CD14-positive monocyte (primary cell): ENCODE results near the gene MTHFR. TPM values are rescaled to one million over a fixed set of nuclear protein-coding genes. Genes with fewer than 3 reads are reported as not detected.

Experiments used
- DNase-seq, 3 donors: peaks; one replicate each; pipeline ENCODE4 v3.0.0-alpha.2; 2011 to 2022
- H2AFZ ChIP-seq: 2 replicates; pipeline ENCODE4 v1.6.0; 2012; ENCODE audit warnings: mild to moderate bottlenecking, low read depth, low read length, inconsistent platforms; ENCODE audit not compliant: insufficient read depth, poor library complexity, severe bottlenecking
- H3K27ac ChIP-seq, 2 donors: 1 replicate in 1 of 2; 2 replicates in 1 of 2; pipeline ENCODE4 v1.5.1; 2012 to 2013; ENCODE audit warnings: low read length in 2 of 2, control low read depth in 1 of 2, inconsistent platforms in 1 of 2, low read depth in 1 of 2, mild to moderate bottlenecking in 1 of 2
- H3K27me3 ChIP-seq, 2 donors: one replicate each; pipeline versions ENCODE4 v1.6.0 to v1.6.1; 2011 to 2013; ENCODE audit warnings: low read length in 2 of 2; ENCODE audit not compliant: control insufficient read depth in 2 of 2, insufficient read depth in 2 of 2
- H3K36me3 ChIP-seq, 2 donors: replicated peaks in 1 of 2; 1 replicate in 1 of 2; 2 replicates in 1 of 2; pipeline versions ENCODE4 v1.5.1 to v1.6.1; 2012 to 2013; ENCODE audit warnings: low read length in 2 of 2, control low read depth in 1 of 2, inconsistent platforms in 1 of 2, mild to moderate bottlenecking in 1 of 2; ENCODE audit not compliant: insufficient read depth in 2 of 2, control insufficient read depth in 1 of 2
- H3K4me1 ChIP-seq, 2 donors: 1 replicate in 1 of 2; 2 replicates in 1 of 2; pipeline versions ENCODE4 v1.5.1 to v1.6.1; 2012 to 2013; ENCODE audit warnings: low read length in 2 of 2, control low read depth in 1 of 2, inconsistent platforms in 1 of 2, mild to moderate bottlenecking in 1 of 2, moderate library complexity in 1 of 2; ENCODE audit not compliant: insufficient read depth in 2 of 2, control insufficient read depth in 1 of 2
- H3K4me2 ChIP-seq: replicated peaks from 2 replicates; pipeline ENCODE3; 2012; ENCODE audit warnings: low read length, moderate library complexity, mild to moderate bottlenecking; ENCODE audit not compliant: poor library complexity, severe bottlenecking; ENCODE audit errors: extremely low read depth
- H3K4me3 ChIP-seq, 3 experiments: fragments of 200-600 bp in 1 of 3; sonication (generic) in 1 of 3; replicated peaks in 1 of 3; 1 replicate in 2 of 3; 2 replicates in 1 of 3; pipeline ENCODE4 v1.5.1; 2011 to 2013; ENCODE audit warnings: low read length in 3 of 3, mild to moderate bottlenecking in 3 of 3, control low read depth in 2 of 3, low read depth in 2 of 3, inconsistent platforms in 1 of 3, moderate library complexity in 1 of 3
- H3K79me2 ChIP-seq: 2 replicates; pipeline ENCODE4 v1.6.0; 2012; ENCODE audit warnings: mild to moderate bottlenecking, control low read depth, inconsistent platforms, low read length, moderate library complexity; ENCODE audit not compliant: insufficient read depth
- H3K9ac ChIP-seq: 2 replicates; pipeline ENCODE4 v1.6.0; 2017; ENCODE audit warnings: low read length, mild to moderate bottlenecking; ENCODE audit not compliant: insufficient read depth, poor library complexity, severe bottlenecking
- H3K9me3 ChIP-seq, 2 donors: replicated peaks in 1 of 2; 1 replicate in 1 of 2; 2 replicates in 1 of 2; pipeline versions ENCODE4 v1.5.1 to v1.6.1; 2012 to 2013; ENCODE audit warnings: low read length in 2 of 2, control low read depth in 1 of 2; ENCODE audit not compliant: control insufficient read depth in 1 of 2, insufficient read depth in 1 of 2
- H4K20me1 ChIP-seq: 2 replicates; pipeline ENCODE4 v1.6.0; 2012; ENCODE audit warnings: mild to moderate bottlenecking, low read length, control low read depth, moderate library complexity; ENCODE audit not compliant: insufficient read depth
- H3K27ac Mint-ChIP-seq, 7 donors: one replicate each; pipeline ENCODE4 v1.8.0; 2020; ENCODE audit warnings: mild to moderate bottlenecking in 7 of 7, mixed read lengths in 7 of 7, moderate library complexity in 6 of 7, inconsistent platforms in 2 of 7
- H3K27me3 Mint-ChIP-seq, 3 donors: one replicate each; pipeline ENCODE4 v1.8.0; 2021 to 2022; ENCODE audit warnings: low read depth in 3 of 3, mild to moderate bottlenecking in 3 of 3, mixed read lengths in 3 of 3, moderate library complexity in 3 of 3, inconsistent platforms in 1 of 3
- H3K36me3 Mint-ChIP-seq, 2 donors: one replicate each; pipeline ENCODE4 v1.8.0; 2020; ENCODE audit warnings: mixed read lengths in 2 of 2, inconsistent platforms in 1 of 2, mild to moderate bottlenecking in 1 of 2
- H3K4me1 Mint-ChIP-seq: one replicate; pipeline ENCODE4 v1.8.0; 2020; ENCODE audit warnings: mild to moderate bottlenecking, mixed read lengths
- H3K4me3 Mint-ChIP-seq, 2 donors: one replicate each; pipeline ENCODE4 v1.8.0; 2020; ENCODE audit warnings: mild to moderate bottlenecking in 2 of 2, mixed read lengths in 2 of 2, moderate library complexity in 1 of 2
- H3K9me3 Mint-ChIP-seq, 7 donors: one replicate each; pipeline ENCODE4 v1.8.0; 2020 to 2022; ENCODE audit warnings: mixed read lengths in 7 of 7, mild to moderate bottlenecking in 6 of 7, moderate library complexity in 6 of 7, inconsistent platforms in 2 of 7
- WGBS: methylation state at CpG from one replicate; pipeline ENCODE4 v1.1.5; 2013; ENCODE audit warnings: missing lambda C conversion rate; ENCODE audit not compliant: insufficient coverage; 5-methylcytosine and 5-hydroxymethylcytosine counted together
- intact Hi-C, 2 donors: fragments of 100-400 bp; cut with micrococcal nuclease; formaldehyde crosslinking; loops; one replicate each; pipeline versions ENCODE4 v1.15.0 to v1.15.1; 2023
- polyA plus RNA-seq, 3 donors: library from polyadenylated mRNA; depleted of rRNA in 1 of 3; unstranded in 2 of 3; stranded (reverse) in 1 of 3; fragments of 300-500 nt in 2 of 3; fragments of >200 nt in 1 of 3; fragmentation: Illumina TruSeq in 2 of 3; gene quantifications; 1 replicate in 2 of 3; 2 replicates in 1 of 3; pipeline ENCODE4 v1.2.3, GENCODE V29; 2012 to 2021
- TF ChIP-seq, protein P1 (sequence below): fragments of 200-600 bp; IDR thresholded peaks from one replicate; pipeline ENCODE4 v1.8.0; 2022; ENCODE audit warnings: antibody characterized with exemption, mild to moderate bottlenecking

Gene MTHFR
- polyA plus RNA-seq, 3 donors = 4.5 to 41.9 (median 8.5) TPM

DNA sequence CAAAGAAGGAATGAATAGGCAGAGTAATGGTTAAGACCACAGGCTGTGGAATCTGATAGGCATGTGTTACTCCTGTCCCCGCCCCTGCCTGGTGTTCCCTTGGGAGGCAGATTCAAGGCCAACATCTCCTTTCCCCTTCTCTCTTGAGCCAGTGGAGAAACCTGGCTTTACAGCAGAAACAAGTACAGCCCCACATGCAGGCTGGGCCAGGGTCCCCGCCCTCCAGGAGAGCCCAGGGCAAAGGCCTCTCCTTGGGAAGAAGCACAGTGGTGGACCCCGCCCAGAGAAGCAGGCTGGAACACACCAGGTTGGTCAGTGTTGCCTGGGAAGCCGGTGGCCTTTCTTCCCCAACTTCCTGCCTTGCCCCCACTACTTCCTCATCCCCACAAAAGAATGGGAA, 36.9 kb downstream of the MTHFR start:
- Histone ChIP-seq H2AFZ (no peak overlapping the region), H3K4me2 (no peak overlapping the region), H3K27ac (no peak overlapping the region), H3K4me3 (no peak overlapping the region), H3K36me3 (no peaks in the 10 kb centered on the region), H3K27me3 (no peaks in the 10 kb centered on the region), H3K79me2 (no peaks in the 10 kb centered on the region), H4K20me1 (no peaks in the 10 kb centered on the region), H3K9ac (peak overlapping the region; percentile 36), H3K9me3 (no peaks in the 10 kb centered on the region), H3K4me1 (peaks cover 4 to 10% of the 10 kb centered on the region in 2 donors)
- H3K9me3 Mint-ChIP-seq = no peaks in the 10 kb centered on the region
- H3K4me1 Mint-ChIP-seq = peaks cover 6% of the 10 kb centered on the region
- no peak overlapping the region for H3K27ac Mint-ChIP-seq
- TF ChIP-seq, protein P1, sequence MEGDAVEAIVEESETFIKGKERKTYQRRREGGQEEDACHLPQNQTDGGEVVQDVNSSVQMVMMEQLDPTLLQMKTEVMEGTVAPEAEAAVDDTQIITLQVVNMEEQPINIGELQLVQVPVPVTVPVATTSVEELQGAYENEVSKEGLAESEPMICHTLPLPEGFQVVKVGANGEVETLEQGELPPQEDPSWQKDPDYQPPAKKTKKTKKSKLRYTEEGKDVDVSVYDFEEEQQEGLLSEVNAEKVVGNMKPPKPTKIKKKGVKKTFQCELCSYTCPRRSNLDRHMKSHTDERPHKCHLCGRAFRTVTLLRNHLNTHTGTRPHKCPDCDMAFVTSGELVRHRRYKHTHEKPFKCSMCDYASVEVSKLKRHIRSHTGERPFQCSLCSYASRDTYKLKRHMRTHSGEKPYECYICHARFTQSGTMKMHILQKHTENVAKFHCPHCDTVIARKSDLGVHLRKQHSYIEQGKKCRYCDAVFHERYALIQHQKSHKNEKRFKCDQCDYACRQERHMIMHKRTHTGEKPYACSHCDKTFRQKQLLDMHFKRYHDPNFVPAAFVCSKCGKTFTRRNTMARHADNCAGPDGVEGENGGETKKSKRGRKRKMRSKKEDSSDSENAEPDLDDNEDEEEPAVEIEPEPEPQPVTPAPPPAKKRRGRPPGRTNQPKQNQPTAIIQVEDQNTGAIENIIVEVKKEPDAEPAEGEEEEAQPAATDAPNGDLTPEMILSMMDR = no peak
- no peak overlapping the region for H3K4me3 Mint-ChIP-seq
- intact Hi-C loops = no loop called here
- DNase-seq = no peak
- H3K27me3 Mint-ChIP-seq = peaks cover 0 to 5% (median 1%) of the 10 kb centered on the region in 3 donors
- 75% methylated on average over 1 of the region's 4 CpGs for WGBS
- no peaks in the 10 kb centered on the region for H3K36me3 Mint-ChIP-seq

DNA sequence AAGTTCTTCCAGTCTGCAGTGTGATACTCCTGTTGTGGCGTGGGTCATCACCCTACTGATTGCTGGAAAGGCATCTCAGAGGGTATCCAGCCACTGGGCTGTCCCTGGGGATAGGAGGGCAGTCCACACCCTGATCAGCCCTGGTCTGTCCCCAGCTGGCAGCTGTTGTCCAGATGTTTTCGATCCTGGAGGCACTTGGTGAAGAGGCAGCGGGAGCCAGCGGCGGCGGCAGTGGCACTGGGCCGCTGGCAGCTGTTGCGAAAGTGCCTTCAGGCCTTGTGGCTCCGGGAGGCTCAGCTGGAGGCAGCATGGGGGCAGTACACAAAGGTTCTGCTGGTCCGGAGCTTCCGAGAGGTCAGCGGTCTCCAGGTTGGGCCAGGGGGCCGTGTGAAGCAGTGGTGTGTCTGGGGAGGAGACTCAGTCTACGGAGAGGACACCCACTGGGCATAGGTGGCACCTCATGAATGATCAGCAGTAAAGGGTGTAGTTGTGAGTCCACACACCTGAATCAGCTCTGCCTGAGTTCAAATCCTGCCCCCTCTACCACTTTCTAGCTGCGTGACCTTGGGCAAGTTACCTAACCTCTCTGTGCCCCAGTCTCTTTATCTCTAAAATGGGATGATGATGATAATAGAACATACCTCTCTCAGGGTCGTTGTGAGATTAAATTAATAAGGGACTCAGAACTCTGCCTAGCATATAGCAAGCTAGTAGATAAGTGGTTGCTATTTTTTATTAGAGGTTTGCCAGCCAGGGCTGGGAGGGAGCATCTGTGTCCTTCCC, 37.7 kb downstream of the MTHFR start:
- Histone ChIP-seq H3K4me3 (no peak overlapping the region), H3K27ac (no peak overlapping the region), H3K4me1 (peaks cover 4 to 10% of the 10 kb centered on the region in 2 donors), H2AFZ (no peak overlapping the region), H3K9me3 (no peaks in the 10 kb centered on the region), H3K79me2 (no peaks in the 10 kb centered on the region), H3K36me3 (no peaks in the 10 kb centered on the region), H3K9ac (no peak overlapping the region), H3K27me3 (no peaks in the 10 kb centered on the region), H3K4me2 (no peak overlapping the region), H4K20me1 (no peaks in the 10 kb centered on the region)
- TF ChIP-seq, protein P1 = no peak
- Mint-ChIP-seq H3K4me3 (no peak overlapping the region), H3K27me3 (peaks cover 3 to 5% (median 4%) of the 10 kb centered on the region in 3 donors), H3K27ac (no peak overlapping the region), H3K36me3 (no peaks in the 10 kb centered on the region), H3K9me3 (no peaks in the 10 kb centered on the region), H3K4me1 (peaks cover 6% of the 10 kb centered on the region)
- no peak for DNase-seq
- intact Hi-C loops = no loop called here
- 49% methylated on average over 8 of the region's 16 CpGs for WGBS
